ENCODE data around the gene MED20. TPM values are rescaled to one million over a fixed set of nuclear protein-coding genes. Genes with fewer than 3 reads are reported as not detected.

MED20 gene
- total RNA-seq, 2 experiments from 2014 or later: 24.0 to 27.4 TPM

- Mint-ChIP-seq H3K4me3 (no peak overlapping the region), H3K9me3 (no peaks in the 10 kb centered on the region), H3K27me3 (ENCODE audit: low read depth) (no peaks in the 10 kb centered on the region), H3K4me1 (ENCODE audit: low read depth) (peaks cover 41% of the 10 kb centered on the region), H3K27ac (peak overlapping the region; percentile 88), H3K36me3 (ENCODE audit: low read depth) (peaks cover 62% of the 10 kb centered on the region)
- CTCF ChIA-PET: interaction anchor here (1.2 to 13.6 kb wide), 3 partner anchors 9 to 112 kb away, joined by 8 to 296 read pairs (median 105); partner anchors contain the start of genes BYSL, MED20 and TAF8
- intact Hi-C loops (cut with micrococcal nuclease): no loop called here
- no peak for DNase-seq
Measured at GRCh38 chr6:41932378-41932777, 11.4 kb upstream of the MED20 start.

- DNase-seq: no peak
- no peaks in the 10 kb centered on the region for H3K27me3 Mint-ChIP-seq (ENCODE audit: low read depth)
- CTCF ChIA-PET: interaction anchor here (9.2 to 13.6 kb wide), 2 partner anchors 9 to 113 kb away, joined by 105 to 296 read pairs; partner anchors contain the start of genes BYSL, MED20 and TAF8
- H3K36me3 Mint-ChIP-seq (ENCODE audit: low read depth): peaks cover 60% of the 10 kb centered on the region
- H3K9me3 Mint-ChIP-seq: no peaks in the 10 kb centered on the region
- peaks cover 38% of the 10 kb centered on the region for H3K4me1 Mint-ChIP-seq (ENCODE audit: low read depth)
- intact Hi-C loops (cut with micrococcal nuclease): no loop called here
- H3K27ac Mint-ChIP-seq: peak overlapping the region; percentile 9
- no peak overlapping the region for H3K4me3 Mint-ChIP-seq
Measured at GRCh38 chr6:41931792-41932191, 10.9 kb upstream of the MED20 start.

GRCh38 chr6:41929924-41930323 is 9.0 kb upstream of the MED20 start:
- intact Hi-C loops (cut with micrococcal nuclease): no loop called here
- no peaks in the 10 kb centered on the region for H3K9me3 Mint-ChIP-seq
- peaks cover 30% of the 10 kb centered on the region for H3K4me1 Mint-ChIP-seq (ENCODE audit: low read depth)

DNA sequence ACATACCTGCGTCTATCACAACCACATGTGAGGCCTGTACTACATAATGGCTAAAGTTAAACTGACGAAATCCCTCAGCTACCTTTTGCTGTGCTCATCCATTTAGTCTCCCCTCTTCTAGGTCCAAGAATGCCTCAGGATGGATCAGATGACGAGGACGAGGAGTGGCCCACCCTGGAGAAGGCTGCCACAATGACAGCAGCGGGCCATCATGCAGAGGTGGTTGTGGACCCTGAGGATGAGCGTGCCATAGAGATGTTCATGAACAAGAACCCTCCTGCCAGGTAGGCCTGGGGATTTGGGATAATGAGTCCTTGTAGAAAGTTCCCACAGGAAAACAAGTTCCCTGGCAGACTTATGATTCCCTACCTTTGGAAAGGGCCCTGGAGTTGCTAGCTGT is 6.3 kb upstream of the MED20 start:
- H3K27me3 Mint-ChIP-seq (ENCODE audit: low read depth): no peaks in the 10 kb centered on the region
- DNase-seq: no peak
- H3K4me1 Mint-ChIP-seq (ENCODE audit: low read depth): peaks cover 44% of the 10 kb centered on the region
- H3K9me3 Mint-ChIP-seq: no peaks in the 10 kb centered on the region
- H3K4me3 Mint-ChIP-seq: no peak overlapping the region
- intact Hi-C loops (cut with micrococcal nuclease): no loop called here
- H3K27ac Mint-ChIP-seq: peak overlapping the region; percentile 59
- peaks cover 51% of the 10 kb centered on the region for H3K36me3 Mint-ChIP-seq (ENCODE audit: low read depth)
- CTCF ChIA-PET: interaction anchor here (0.6 to 4.3 kb wide), 3 partner anchors 11 to 118 kb away, joined by 4 to 18 read pairs (median 16); no protein-coding TSS in a partner anchor

More at GRCh38 chr6:41929924-41930323, 9.0 kb upstream of the MED20 start:
- Mint-ChIP-seq H3K4me3 (no peak overlapping the region), H3K27ac (peak overlapping the region; percentile 61), H3K36me3 (ENCODE audit: low read depth) (peaks cover 49% of the 10 kb centered on the region), H3K27me3 (ENCODE audit: low read depth) (no peaks in the 10 kb centered on the region)
- CTCF ChIA-PET: interaction anchor here (1.5 to 4.3 kb wide), 4 partner anchors 8 to 144 kb away, joined by 3 to 18 read pairs (median 14); partner anchors contain the start of genes BYSL and MED20
- no peak for DNase-seq

DNA sequence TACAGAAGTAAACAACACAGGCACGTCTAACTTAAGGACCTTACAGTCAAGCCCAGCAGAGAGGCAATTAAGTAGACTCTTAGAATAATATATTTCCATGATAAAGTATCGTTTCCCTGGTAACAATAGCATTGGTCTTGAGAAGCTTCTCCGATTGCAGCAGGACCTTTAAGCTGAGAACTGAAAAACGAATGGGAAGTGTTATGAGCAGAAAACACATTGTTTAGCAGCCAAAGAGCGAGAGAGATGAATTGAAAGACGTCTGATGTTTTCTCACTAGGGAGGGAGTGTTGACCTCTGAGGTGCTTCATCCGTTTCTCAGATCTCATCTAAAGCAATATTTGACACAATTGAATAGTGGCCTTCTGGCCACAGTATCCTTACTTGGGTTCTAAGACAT is 1.2 kb upstream of the MED20 start:
- CTCF ChIA-PET: interaction anchor here (0.9 to 6.6 kb wide), 5 partner anchors 8 to 123 kb away, joined by 4 to 114 read pairs (median 13); partner anchors contain the start of gene TAF8
- DNase-seq: no peak
- H3K27me3 Mint-ChIP-seq (ENCODE audit: low read depth): no peaks in the 10 kb centered on the region
- H3K36me3 Mint-ChIP-seq (ENCODE audit: low read depth): peaks cover 37% of the 10 kb centered on the region
- intact Hi-C loops (cut with micrococcal nuclease): no loop called here
- H3K9me3 Mint-ChIP-seq: no peaks in the 10 kb centered on the region
- peaks cover 54% of the 10 kb centered on the region for H3K4me1 Mint-ChIP-seq (ENCODE audit: low read depth)
- H3K27ac Mint-ChIP-seq: peak overlapping the region; percentile 97
- H3K4me3 Mint-ChIP-seq: peak overlapping the region; percentile 91

- H3K36me3 Mint-ChIP-seq (ENCODE audit: low read depth): peaks cover 37% of the 10 kb centered on the region
- no peak for DNase-seq
- H3K9me3 Mint-ChIP-seq: no peaks in the 10 kb centered on the region
- H3K27ac Mint-ChIP-seq: peak overlapping the region; percentile 97
- CTCF ChIA-PET: interaction anchor here (0.8 to 6.6 kb wide), 17 partner anchors 9 to 146 kb away, joined by 3 to 114 read pairs (median 4); partner anchors contain the start of genes CCND3, TAF8 and TOMM6
- intact Hi-C loops (cut with micrococcal nuclease): loop anchor here (1.0 to 2.0 kb wide), 11 partner anchors 15 to 296 kb away; partner anchors contain the start of genes MRPS10, TAF8, TOMM6 and USP49
- H3K4me1 Mint-ChIP-seq (ENCODE audit: low read depth): peaks cover 54% of the 10 kb centered on the region
- no peaks in the 10 kb centered on the region for H3K27me3 Mint-ChIP-seq (ENCODE audit: low read depth)
- H3K4me3 Mint-ChIP-seq: peak overlapping the region; percentile 91
Measured at GRCh38 chr6:41921712-41921998, 716 bp upstream of the MED20 start.

- CTCF ChIA-PET: interaction anchor here (0.5 to 1.7 kb wide), 3 partner anchors 127 to 515 kb away, joined by 3 to 8 read pairs (median 4); no protein-coding TSS in a partner anchor
- Mint-ChIP-seq H3K36me3 (ENCODE audit: low read depth) (peaks cover 33% of the 10 kb centered on the region), H3K4me3 (no peak overlapping the region), H3K27ac (peak overlapping the region; percentile 50), H3K4me1 (ENCODE audit: low read depth) (peaks cover 30% of the 10 kb centered on the region), H3K9me3 (no peaks in the 10 kb centered on the region), H3K27me3 (ENCODE audit: low read depth) (no peaks in the 10 kb centered on the region)
- no peak for DNase-seq
- intact Hi-C loops (cut with micrococcal nuclease): no loop called here
Measured at GRCh38 chr6:41917528-41917927, 3.4 kb downstream of the MED20 start.

DNA sequence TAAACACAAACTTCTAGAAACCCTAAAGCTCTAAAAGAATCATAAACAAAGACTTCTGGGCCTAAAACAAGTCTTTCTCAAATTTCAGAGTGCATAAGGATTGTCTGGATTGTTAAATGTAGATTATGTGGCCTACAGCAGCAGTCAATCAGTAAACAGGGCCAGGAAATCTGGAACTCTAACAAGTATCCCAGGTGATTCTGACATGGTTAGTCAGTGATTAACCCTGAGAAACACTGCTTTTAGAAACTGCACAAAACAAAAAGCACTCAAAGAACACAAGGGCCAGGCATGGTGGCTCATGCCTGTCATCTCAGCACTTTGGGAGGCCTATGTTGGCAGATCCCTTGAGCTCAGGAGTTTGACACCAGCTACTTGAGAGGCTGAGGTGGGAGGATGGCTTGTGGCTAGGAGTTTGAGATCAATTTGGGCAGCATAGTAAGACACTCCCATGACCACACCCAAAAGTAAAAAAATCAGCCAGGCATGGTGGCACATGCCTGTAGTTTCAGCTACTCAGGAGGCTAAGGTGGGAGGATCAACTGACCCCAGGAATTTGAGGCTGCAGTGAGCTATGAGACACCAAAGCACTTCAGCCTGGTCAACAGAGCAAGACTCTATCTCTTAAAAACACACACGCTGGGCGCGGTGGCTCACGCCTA is 5.9 kb downstream of the MED20 start:
- Mint-ChIP-seq H3K36me3 (ENCODE audit: low read depth) (peaks cover 23% of the 10 kb centered on the region), H3K27ac (no peak overlapping the region)

GRCh38 chr6:41914343-41914742 is 6.6 kb downstream of the MED20 start:
- Mint-ChIP-seq H3K27me3 (ENCODE audit: low read depth) (no peaks in the 10 kb centered on the region), H3K9me3 (no peaks in the 10 kb centered on the region), H3K27ac (no peak overlapping the region), H3K36me3 (ENCODE audit: low read depth) (peaks cover 24% of the 10 kb centered on the region), H3K4me3 (no peak overlapping the region), H3K4me1 (ENCODE audit: low read depth) (peaks cover 15% of the 10 kb centered on the region)
- no peak for DNase-seq
- CTCF ChIA-PET: interaction anchor here (1.2 kb wide), 1 partner anchor 7 kb away, joined by 5 read pairs; no protein-coding TSS in a partner anchor
- intact Hi-C loops (cut with micrococcal nuclease): no loop called here

More for the DNA sequence above, 5.9 kb downstream of the MED20 start:
- Mint-ChIP-seq H3K9me3 (no peaks in the 10 kb centered on the region), H3K4me3 (no peak overlapping the region), H3K27me3 (ENCODE audit: low read depth) (no peaks in the 10 kb centered on the region), H3K4me1 (ENCODE audit: low read depth) (peaks cover 22% of the 10 kb centered on the region)
- intact Hi-C loops (cut with micrococcal nuclease): no loop called here
- DNase-seq: no peak
- CTCF ChIA-PET: interaction anchor here (1.2 to 1.5 kb wide), 2 partner anchors 8 to 13 kb away, joined by 3 to 5 read pairs; no protein-coding TSS in a partner anchor

DNA sequence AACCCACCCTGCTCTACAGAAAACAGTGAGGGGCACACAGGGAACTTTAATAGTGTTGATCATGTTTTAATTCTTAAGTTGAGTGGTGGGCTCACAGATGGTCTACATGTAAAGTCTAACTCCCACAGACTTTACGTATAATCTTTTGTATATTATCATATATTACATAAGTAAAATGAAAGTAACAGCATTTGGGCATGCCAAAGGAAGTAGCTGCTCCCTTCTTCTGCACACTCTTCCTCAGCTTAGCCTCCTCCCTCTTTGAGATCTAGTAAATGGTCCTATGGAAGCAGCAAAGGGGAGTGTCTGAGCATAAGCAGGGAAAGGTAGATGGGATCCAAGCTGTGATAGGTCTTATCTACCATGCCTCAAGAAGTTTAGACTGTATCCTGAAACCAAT is 11.2 kb downstream of the MED20 start:
- no peak overlapping the region for H3K27ac Mint-ChIP-seq
- H3K36me3 Mint-ChIP-seq (ENCODE audit: low read depth): peaks cover 21% of the 10 kb centered on the region
- no peaks in the 10 kb centered on the region for H3K9me3 Mint-ChIP-seq
- CTCF ChIA-PET: interaction anchor here (0.7 kb wide), 1 partner anchor 11 kb away, joined by 3 read pairs; the partner anchor contains the start of genes BYSL and MED20
- H3K4me1 Mint-ChIP-seq (ENCODE audit: low read depth): peaks cover 9% of the 10 kb centered on the region
- no peak for DNase-seq
- no peak overlapping the region for H3K4me3 Mint-ChIP-seq
- intact Hi-C loops (cut with micrococcal nuclease): no loop called here
- no peaks in the 10 kb centered on the region for H3K27me3 Mint-ChIP-seq (ENCODE audit: low read depth)

- H3K36me3 Mint-ChIP-seq (ENCODE audit: low read depth): peaks cover 3% of the 10 kb centered on the region
- no peaks in the 10 kb centered on the region for H3K9me3 Mint-ChIP-seq
- intact Hi-C loops (cut with micrococcal nuclease): loop anchor here (1.0 kb wide), 2 partner anchors 142 to 146 kb away; no protein-coding TSS in a partner anchor
- no peak overlapping the region for H3K4me3 Mint-ChIP-seq
- H3K4me1 Mint-ChIP-seq (ENCODE audit: low read depth): peaks cover 16% of the 10 kb centered on the region
- no peaks in the 10 kb centered on the region for H3K27me3 Mint-ChIP-seq (ENCODE audit: low read depth)
- CTCF ChIA-PET: interaction anchor here (0.7 to 4.2 kb wide), 5 partner anchors 55 to 1268 kb away, joined by 3 to 32 read pairs (median 3); no protein-coding TSS in a partner anchor
- peak; percentile 82 for DNase-seq
- H3K27ac Mint-ChIP-seq: no peak overlapping the region
Measured at GRCh38 chr6:41901882-41902519, 18.9 kb downstream of the MED20 start.

DNA sequence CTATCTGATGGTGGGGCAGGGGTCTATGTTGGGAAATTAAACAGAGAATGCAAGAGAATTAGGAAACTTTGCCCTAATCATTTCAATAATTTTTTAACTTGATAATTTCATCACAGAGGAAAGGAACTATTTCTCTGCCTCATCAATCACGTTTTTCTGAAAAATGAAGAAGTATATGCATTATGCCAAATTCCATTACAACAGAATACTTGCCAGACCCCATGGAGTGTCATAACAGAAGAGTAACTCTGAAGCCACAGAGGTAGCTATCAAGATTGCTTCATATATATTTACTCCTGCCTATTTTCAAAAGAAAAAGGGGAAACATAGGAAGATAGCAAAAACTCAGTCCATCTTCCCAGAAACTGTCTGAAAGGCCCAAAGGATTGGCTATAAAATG is 20.1 kb downstream of the MED20 start:
- no peak overlapping the region for H3K27ac Mint-ChIP-seq
- H3K27me3 Mint-ChIP-seq (ENCODE audit: low read depth): no peaks in the 10 kb centered on the region
- H3K4me3 Mint-ChIP-seq: no peak overlapping the region
- H3K9me3 Mint-ChIP-seq: no peaks in the 10 kb centered on the region
- peaks cover 24% of the 10 kb centered on the region for H3K4me1 Mint-ChIP-seq (ENCODE audit: low read depth)
- intact Hi-C loops (cut with micrococcal nuclease): no loop called here
- no peak for DNase-seq
- CTCF ChIA-PET: interaction anchor here (0.7 to 4.2 kb wide), 2 partner anchors 143 to 532 kb away, joined by 3 to 32 read pairs; no protein-coding TSS in a partner anchor
- peaks cover 3% of the 10 kb centered on the region for H3K36me3 Mint-ChIP-seq (ENCODE audit: low read depth)
